ENCODE data around the gene SLC25A23.
A peak's percentile ranks its signal among the peaks of the same experiment; 100 is the strongest.
"Not testable (repeated sequence)": the region's sequence is repeated elsewhere in the genome, so short reads cannot be mapped to it uniquely, and the experiment has no call there.

SLC25A23 gene

GRCh38 chr19:6424195-6424938 lies 35.2 kb downstream of the SLC25A23 start, which contains the start of gene KHSRP:
TSS of gene KHSRP (minus strand) at chr19:6424811. CDS start at chr19:6424701, 110 bp downstream.
- peak; percentile 7 for DNase-seq

GRCh38 chr19:6423499-6424194 lies 35.9 kb downstream of the SLC25A23 start:
- DNase-seq = peak; percentile 75

GRCh38 chr19:6421075-6422014 lies 38.2 kb downstream of the SLC25A23 start:
- DNase-seq = no peak

GRCh38 chr19:6418562-6418932 lies 41.0 kb downstream of the SLC25A23 start:
- no peak for DNase-seq

- DNase-seq = no peak
Measured at GRCh38 chr19:6417713-6418561, 41.7 kb downstream of the SLC25A23 start.

GRCh38 chr19:6416658-6417405 lies 42.8 kb downstream of the SLC25A23 start:
- DNase-seq = no peak

- no peak for DNase-seq
Measured at GRCh38 chr19:6415591-6416190, 43.9 kb downstream of the SLC25A23 start.

- no peak for DNase-seq
Measured at GRCh38 chr19:6414793-6415590, 44.6 kb downstream of the SLC25A23 start.

GRCh38 chr19:6413721-6414643 lies 45.6 kb downstream of the SLC25A23 start:
- no peak for DNase-seq

- DNase-seq = no peak
Measured at GRCh38 chr19:6413291-6413690, 46.3 kb downstream of the SLC25A23 start.

GRCh38 chr19:6412447-6413091 lies 47.0 kb downstream of the SLC25A23 start:
- peak; percentile 41 for DNase-seq

GRCh38 chr19:6412061-6412446 lies 47.5 kb downstream of the SLC25A23 start:
- DNase-seq = no peak

GRCh38 chr19:6409346-6409745 lies 50.2 kb downstream of the SLC25A23 start:
- no peak for DNase-seq

GRCh38 chr19:6406401-6406800 lies 53.2 kb downstream of the SLC25A23 start:
- no peak for DNase-seq

- DNase-seq = no peak
Measured at GRCh38 chr19:6402837-6403608, 56.6 kb downstream of the SLC25A23 start.

- no peak for DNase-seq
Measured at GRCh38 chr19:6402058-6402457, 57.5 kb downstream of the SLC25A23 start.

GRCh38 chr19:6400062-6400944 lies 59.3 kb downstream of the SLC25A23 start:
- DNase-seq = not testable (repeated sequence)
